H9 (cell line): ENCODE data around the gene BEST1. TPM values are rescaled to one million over a fixed set of nuclear protein-coding genes. Genes with fewer than 3 reads are reported as not detected.

Source experiments
- DNase-seq: peaks from one replicate; pipeline ENCODE4 v3.0.0-alpha.2; 2017
- H2AFZ ChIP-seq: one replicate; pipeline ENCODE4 v1.6.1; 2013; ENCODE audit warnings: mild to moderate bottlenecking, low read length, control low read depth, moderate library complexity
- H2AK5ac ChIP-seq: 2 replicates; pipeline ENCODE4 v1.6.1; 2013; ENCODE audit warnings: low read length, control low read depth, mixed read lengths; ENCODE audit not compliant: insufficient read length
- H2BK120ac ChIP-seq: one replicate; pipeline ENCODE4 v1.6.1; 2013; ENCODE audit warnings: low read depth, mild to moderate bottlenecking, low read length, control low read depth, inconsistent platforms; ENCODE audit not compliant: poor library complexity, severe bottlenecking
- H2BK12ac ChIP-seq: 2 replicates; pipeline ENCODE4 v1.6.1; 2013; ENCODE audit warnings: low read length, control low read depth, mixed read lengths, low read depth; ENCODE audit not compliant: insufficient read length
- H2BK15ac ChIP-seq: 2 replicates; pipeline ENCODE4 v1.6.1; 2013; ENCODE audit warnings: low read depth, low read length, control low read depth
- H2BK20ac ChIP-seq: one replicate; pipeline ENCODE4 v1.6.1; 2013; ENCODE audit warnings: low read depth, mild to moderate bottlenecking, low read length, control low read depth, inconsistent platforms; ENCODE audit not compliant: poor library complexity, severe bottlenecking
- H2BK5ac ChIP-seq: 2 replicates; pipeline ENCODE4 v1.6.1; 2013; ENCODE audit warnings: low read length, control low read depth, mixed read lengths; ENCODE audit not compliant: insufficient read length
- H3K14ac ChIP-seq: 2 replicates; pipeline ENCODE4 v1.6.1; 2013; ENCODE audit warnings: low read length, control low read depth; ENCODE audit not compliant: insufficient read depth
- H3K18ac ChIP-seq: 2 replicates; pipeline ENCODE4 v1.6.1; 2013; ENCODE audit warnings: low read depth, mild to moderate bottlenecking, mixed read lengths, low read length, control low read depth; ENCODE audit not compliant: insufficient read length
- H3K23ac ChIP-seq: 2 replicates; pipeline ENCODE4 v1.6.1; 2013; ENCODE audit warnings: low read length, control low read depth, mixed read lengths, low read depth; ENCODE audit not compliant: insufficient read length
- H3K23me2 ChIP-seq: 2 replicates; pipeline ENCODE4 v1.6.1; 2013; ENCODE audit warnings: low read depth, mild to moderate bottlenecking, mixed read lengths, low read length, control low read depth; ENCODE audit not compliant: insufficient read length, poor library complexity, severe bottlenecking
- H3K27ac ChIP-seq: 2 replicates; pipeline ENCODE4 v1.5.1; 2013; ENCODE audit warnings: low read length, control low read depth, mixed read lengths, low read depth; ENCODE audit not compliant: insufficient read length
- H3K27me3 ChIP-seq: 2 replicates; pipeline ENCODE4 v1.6.1; 2013; ENCODE audit warnings: low read length, control low read depth, inconsistent platforms; ENCODE audit not compliant: insufficient read depth
- H3K4ac ChIP-seq: 2 replicates; pipeline ENCODE4 v1.6.1; 2013; ENCODE audit warnings: low read depth, mild to moderate bottlenecking, control low read depth, inconsistent platforms, low read length, moderate library complexity
- H3K4me1 ChIP-seq: 2 replicates; pipeline ENCODE4 v1.6.1; 2013; ENCODE audit warnings: low read length, control low read depth, inconsistent platforms; ENCODE audit not compliant: insufficient read depth
- H3K4me2 ChIP-seq: 2 replicates; pipeline ENCODE4 v1.6.1; 2013; ENCODE audit warnings: low read length, control low read depth, mixed read lengths; ENCODE audit not compliant: insufficient read length, insufficient read depth
- H3K56ac ChIP-seq: 2 replicates; pipeline ENCODE4 v1.6.1; 2013; ENCODE audit warnings: low read depth, mild to moderate bottlenecking, mixed read lengths, low read length, control low read depth; ENCODE audit not compliant: insufficient read length
- H3K79me1 ChIP-seq: 2 replicates; pipeline ENCODE4 v1.6.1; 2013; ENCODE audit warnings: low read depth, mild to moderate bottlenecking, moderate library complexity, low read length, control low read depth, inconsistent platforms; ENCODE audit not compliant: insufficient read depth, poor library complexity, severe bottlenecking
- H3K79me2 ChIP-seq: 2 replicates; pipeline ENCODE4 v1.6.1; 2013; ENCODE audit warnings: low read length, control low read depth, inconsistent platforms; ENCODE audit not compliant: insufficient read depth
- H3K9ac ChIP-seq: 2 replicates; pipeline ENCODE4 v1.6.1; 2013; ENCODE audit warnings: low read length, control low read depth, mixed read lengths; ENCODE audit not compliant: insufficient read length; ENCODE audit errors: extremely low read depth
- H3K9me3 ChIP-seq: one replicate; pipeline ENCODE4 v1.6.1; 2013; ENCODE audit warnings: low read depth, low read length, inconsistent platforms; ENCODE audit not compliant: control insufficient read depth
- H3T11ph ChIP-seq: one replicate; pipeline ENCODE4 v1.6.1; 2013; ENCODE audit warnings: mild to moderate bottlenecking, low read length, control low read depth, inconsistent platforms
- H4K20me1 ChIP-seq: one replicate; pipeline ENCODE4 v1.6.1; 2013; ENCODE audit not compliant: control insufficient read depth, insufficient read length, insufficient read depth
- H4K5ac ChIP-seq: 2 replicates; pipeline ENCODE4 v1.6.1; 2013; ENCODE audit warnings: low read depth, mild to moderate bottlenecking, mixed read lengths, low read length, control low read depth; ENCODE audit not compliant: insufficient read length
- H4K8ac ChIP-seq: replicated peaks from 2 replicates; pipeline ENCODE4 v1.6.1; 2013; ENCODE audit warnings: low read length, control low read depth, mixed read lengths, low read depth; ENCODE audit not compliant: insufficient read length
- H4K91ac ChIP-seq: 2 replicates; pipeline ENCODE4 v1.6.1; 2013; ENCODE audit warnings: low read depth, mild to moderate bottlenecking, moderate library complexity, mixed read lengths, low read length, control low read depth; ENCODE audit not compliant: insufficient read length
- H3K27ac Mint-ChIP-seq, 3 experiments: 2 replicates in 2 of 3; 3 replicates in 1 of 3; pipeline ENCODE4 v1.8.0; 2020 to 2021; ENCODE audit warnings: mixed read lengths in 3 of 3, mild to moderate bottlenecking in 1 of 3, moderate library complexity in 1 of 3
- H3K27me3 Mint-ChIP-seq: 2 replicates; pipeline ENCODE4 v1.8.0; 2021; ENCODE audit warnings: low read depth, mild to moderate bottlenecking, moderate library complexity, mixed read lengths
- H3K36me3 Mint-ChIP-seq, 3 experiments: 2 replicates in 2 of 3; 3 replicates in 1 of 3; pipeline ENCODE4 v1.8.0; 2020 to 2021; ENCODE audit warnings: low read depth in 3 of 3, mixed read lengths in 3 of 3; ENCODE audit not compliant: insufficient read depth in 1 of 3
- H3K4me1 Mint-ChIP-seq, 2 experiments: 2 replicates each; pipeline ENCODE4 v1.8.0; 2020; ENCODE audit warnings: mixed read lengths in 2 of 2
- H3K4me3 Mint-ChIP-seq, 2 experiments: 2 replicates in 1 of 2; 3 replicates in 1 of 2; pipeline ENCODE4 v1.8.0; 2020 to 2021; ENCODE audit warnings: mild to moderate bottlenecking in 2 of 2, mixed read lengths in 2 of 2, moderate library complexity in 1 of 2
- H3K9me3 Mint-ChIP-seq, 2 experiments: 2 replicates in 1 of 2; 3 replicates in 1 of 2; pipeline ENCODE4 v1.8.0; 2020; ENCODE audit warnings: mild to moderate bottlenecking in 2 of 2, mixed read lengths in 2 of 2, moderate library complexity in 1 of 2
- CTCF ChIP-seq: fragments of 200-600 bp; sonication (generic); conservative IDR thresholded peaks from 3 replicates; pipeline ENCODE4 v1.8.0; 2021; ENCODE audit warnings: antibody characterized with exemption, mild to moderate bottlenecking
- WGBS: extraction: QIAGEN DNeasy Blood & Tissue Kit; methylation state at CpG from one replicate; pipeline ENCODE4 v1.1.7; 2013; ENCODE audit warnings: missing lambda C conversion rate, low lambda C conversion rate, mixed read lengths; ENCODE audit not compliant: insufficient read length; ENCODE audit errors: extremely low coverage; 5-methylcytosine and 5-hydroxymethylcytosine counted together
- total RNA-seq: library from RNA; stranded (reverse); gene quantifications from 2 replicates; pipeline ENCODE4 v1.2.1, GENCODE V29; 2021

Gene BEST1
- total RNA-seq, 1 experiment from 2014 or later: 0.24 TPM

- no peak overlapping the region for H3K18ac ChIP-seq
- no CpG with 5 or more reads among the region's 14 CpGs for WGBS
- no peak overlapping the region for H3K27ac ChIP-seq
- Mint-ChIP-seq H3K36me3 (no peaks in the 10 kb centered on the region), H3K9me3 (no peaks in the 10 kb centered on the region), H3K4me3 (no peak overlapping the region; a peak in 1 of 5 replicates), H3K4me1 (peaks cover 9 to 39% of the 10 kb centered on the region in 2 experiments), H3K27ac (no peak overlapping the region), H3K27me3 (peaks cover 7% of the 10 kb centered on the region)
- no peaks in the 10 kb centered on the region for H3K23me2 ChIP-seq
- H2BK120ac ChIP-seq: no peak overlapping the region
- H4K91ac ChIP-seq: no peak overlapping the region
- H3K9ac ChIP-seq: no peak overlapping the region
- no peak overlapping the region for H2AFZ ChIP-seq
- no peaks in the 10 kb centered on the region for H3K9me3 ChIP-seq
- H2BK15ac ChIP-seq: no peak overlapping the region
- no peaks in the 10 kb centered on the region; the same call in 1 of the 2 replicates for H3K4me1 ChIP-seq
- no peak for TF ChIP-seq CTCF
- H4K5ac ChIP-seq: no peak overlapping the region
- no peak overlapping the region for H3K23ac ChIP-seq
- no peak overlapping the region for H2BK20ac ChIP-seq
- H2BK5ac ChIP-seq: no peak overlapping the region
- H3T11ph ChIP-seq: no peak overlapping the region
- H3K56ac ChIP-seq: no peak overlapping the region
- no peaks in the 10 kb centered on the region for H4K20me1 ChIP-seq
- H3K79me1 ChIP-seq: no peaks in the 10 kb centered on the region
- no peak overlapping the region for H4K8ac ChIP-seq
- DNase-seq: no peak
- no peaks in the 10 kb centered on the region for H3K79me2 ChIP-seq
- H2BK12ac ChIP-seq: no peak overlapping the region
- no peaks in the 10 kb centered on the region for H3K27me3 ChIP-seq
- H3K4me2 ChIP-seq: no peak overlapping the region
- H2AK5ac ChIP-seq: no peak overlapping the region
- H3K14ac ChIP-seq: no peak overlapping the region; the same call in 1 of the 2 replicates
- H3K4ac ChIP-seq: no peak overlapping the region
Observed at GRCh38 chr11:61905801-61906521, 44.2 kb upstream of the BEST1 start.
